C1 segment of cervical spinal cord (tissue), 14 donors: ENCODE results near the gene IER3.
A peak's percentile ranks its signal among the peaks of the same experiment; 100 is the strongest.

ENCODE experiments used
- DNase-seq, 14 donors: peaks; one replicate each; lab custom pipeline; 2025; lab: John Stamatoyannopoulos, UW

IER3 gene

GRCh38 chr6:30705620-30706019 lies 38.7 kb downstream of the IER3 start:
- no peak for DNase-seq

- no peak for DNase-seq
Observed at GRCh38 chr6:30703821-30704220, 40.5 kb downstream of the IER3 start.

- DNase-seq: no peak
Observed at GRCh38 chr6:30703011-30703410, 41.3 kb downstream of the IER3 start.

GRCh38 chr6:30700340-30700739 lies 44.0 kb downstream of the IER3 start:
- peak in 1 of 14 donors; percentile 8 for DNase-seq

- DNase-seq: no peak
Observed at GRCh38 chr6:30696432-30696831, 47.9 kb downstream of the IER3 start.
